Panc1 (cell line): Measurements from ENCODE around the gene ITGB1.
"Not testable (repeated sequence)": the region's sequence is repeated elsewhere in the genome, so short reads cannot be mapped to it uniquely, and the experiment has no call there.

Experiments used
- POLR2AphosphoS5 ChIP-seq: IDR thresholded peaks from 2 replicates; pipeline ENCODE4 v1.6.1; 2012; ENCODE audit warnings: mild to moderate bottlenecking, low read depth, low read length, moderate library complexity
- SIN3A ChIP-seq: IDR thresholded peaks from 2 replicates; pipeline ENCODE4 v1.6.1; 2012; ENCODE audit warnings: low read depth, mild to moderate bottlenecking, low read length, moderate library complexity, borderline replicate concordance; ENCODE audit not compliant: insufficient read depth
- TF ChIP-seq, protein P1 (sequence below): fragments of 450-650 bp; IDR thresholded peaks from 2 replicates; pipeline ENCODE4 v1.5.1; 2017; ENCODE audit warnings: mild to moderate bottlenecking
- TF ChIP-seq, protein P2 (sequence below), 2 experiments: IDR thresholded peaks; 2 replicates each; pipeline ENCODE4 v1.6.1; 2011 to 2012; ENCODE audit warnings: low read depth in 2 of 2, control low read depth in 1 of 2, low read length in 1 of 2, mild to moderate bottlenecking in 1 of 2, moderate library complexity in 1 of 2; ENCODE audit not compliant: insufficient read depth in 1 of 2

DNA sequence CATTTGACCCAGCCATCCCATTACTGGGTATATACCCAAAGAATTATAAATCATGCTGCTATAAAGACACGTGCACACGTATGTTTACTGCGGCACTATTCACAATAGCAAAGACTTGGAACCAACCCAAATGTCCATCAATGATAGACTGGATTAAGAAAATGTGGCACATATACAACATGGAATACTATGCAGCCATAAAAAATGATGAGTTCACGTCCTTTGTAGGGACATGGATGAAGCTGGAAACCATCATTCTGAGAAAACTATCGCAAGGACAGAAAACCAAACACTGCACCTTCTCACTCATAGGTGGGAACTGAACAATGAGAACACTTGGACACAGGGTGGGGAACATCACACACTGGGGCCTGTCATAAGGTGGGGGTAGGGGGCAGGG lies 40.2 kb downstream of the ITGB1 start:
- TF ChIP-seq, protein P1, sequence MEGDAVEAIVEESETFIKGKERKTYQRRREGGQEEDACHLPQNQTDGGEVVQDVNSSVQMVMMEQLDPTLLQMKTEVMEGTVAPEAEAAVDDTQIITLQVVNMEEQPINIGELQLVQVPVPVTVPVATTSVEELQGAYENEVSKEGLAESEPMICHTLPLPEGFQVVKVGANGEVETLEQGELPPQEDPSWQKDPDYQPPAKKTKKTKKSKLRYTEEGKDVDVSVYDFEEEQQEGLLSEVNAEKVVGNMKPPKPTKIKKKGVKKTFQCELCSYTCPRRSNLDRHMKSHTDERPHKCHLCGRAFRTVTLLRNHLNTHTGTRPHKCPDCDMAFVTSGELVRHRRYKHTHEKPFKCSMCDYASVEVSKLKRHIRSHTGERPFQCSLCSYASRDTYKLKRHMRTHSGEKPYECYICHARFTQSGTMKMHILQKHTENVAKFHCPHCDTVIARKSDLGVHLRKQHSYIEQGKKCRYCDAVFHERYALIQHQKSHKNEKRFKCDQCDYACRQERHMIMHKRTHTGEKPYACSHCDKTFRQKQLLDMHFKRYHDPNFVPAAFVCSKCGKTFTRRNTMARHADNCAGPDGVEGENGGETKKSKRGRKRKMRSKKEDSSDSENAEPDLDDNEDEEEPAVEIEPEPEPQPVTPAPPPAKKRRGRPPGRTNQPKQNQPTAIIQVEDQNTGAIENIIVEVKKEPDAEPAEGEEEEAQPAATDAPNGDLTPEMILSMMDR: not testable (repeated sequence)
- TF ChIP-seq, protein P2, sequence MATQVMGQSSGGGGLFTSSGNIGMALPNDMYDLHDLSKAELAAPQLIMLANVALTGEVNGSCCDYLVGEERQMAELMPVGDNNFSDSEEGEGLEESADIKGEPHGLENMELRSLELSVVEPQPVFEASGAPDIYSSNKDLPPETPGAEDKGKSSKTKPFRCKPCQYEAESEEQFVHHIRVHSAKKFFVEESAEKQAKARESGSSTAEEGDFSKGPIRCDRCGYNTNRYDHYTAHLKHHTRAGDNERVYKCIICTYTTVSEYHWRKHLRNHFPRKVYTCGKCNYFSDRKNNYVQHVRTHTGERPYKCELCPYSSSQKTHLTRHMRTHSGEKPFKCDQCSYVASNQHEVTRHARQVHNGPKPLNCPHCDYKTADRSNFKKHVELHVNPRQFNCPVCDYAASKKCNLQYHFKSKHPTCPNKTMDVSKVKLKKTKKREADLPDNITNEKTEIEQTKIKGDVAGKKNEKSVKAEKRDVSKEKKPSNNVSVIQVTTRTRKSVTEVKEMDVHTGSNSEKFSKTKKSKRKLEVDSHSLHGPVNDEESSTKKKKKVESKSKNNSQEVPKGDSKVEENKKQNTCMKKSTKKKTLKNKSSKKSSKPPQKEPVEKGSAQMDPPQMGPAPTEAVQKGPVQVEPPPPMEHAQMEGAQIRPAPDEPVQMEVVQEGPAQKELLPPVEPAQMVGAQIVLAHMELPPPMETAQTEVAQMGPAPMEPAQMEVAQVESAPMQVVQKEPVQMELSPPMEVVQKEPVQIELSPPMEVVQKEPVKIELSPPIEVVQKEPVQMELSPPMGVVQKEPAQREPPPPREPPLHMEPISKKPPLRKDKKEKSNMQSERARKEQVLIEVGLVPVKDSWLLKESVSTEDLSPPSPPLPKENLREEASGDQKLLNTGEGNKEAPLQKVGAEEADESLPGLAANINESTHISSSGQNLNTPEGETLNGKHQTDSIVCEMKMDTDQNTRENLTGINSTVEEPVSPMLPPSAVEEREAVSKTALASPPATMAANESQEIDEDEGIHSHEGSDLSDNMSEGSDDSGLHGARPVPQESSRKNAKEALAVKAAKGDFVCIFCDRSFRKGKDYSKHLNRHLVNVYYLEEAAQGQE (IDR thresholded peaks at IDR 0.05; ENCODE audit: insufficient read depth in 1 of 2, low read depth in 2 of 2, low read length in 1 of 2): not testable (repeated sequence)
- TF ChIP-seq POLR2AphosphoS5, SIN3A: not testable (repeated sequence)
